Activated T-cell treated with anti-CD3 and anti-CD28 coated beads for 24 hours (primary cell): ENCODE measurements around the gene LTBP4.
"Not testable (repeated sequence)": the region's sequence is repeated elsewhere in the genome, so short reads cannot be mapped to it uniquely, and the experiment has no call there.

Source experiments
- DNase-seq: peaks from one replicate; pipeline ENCODE4 v3.0.0-alpha.2; 2020; ENCODE audit warnings: low read depth

LTBP4 gene

GRCh38 chr19:40575326-40575725 is 25.8 kb upstream of the LTBP4 start:
- DNase-seq, result no peak

GRCh38 chr19:40576151-40576584 is 25.0 kb upstream of the LTBP4 start:
- DNase-seq, result no peak

- peak; percentile 94 for DNase-seq
Observed at GRCh38 chr19:40576585-40577451, 24.4 kb upstream of the LTBP4 start, which contains the start of gene SHKBP1. Gene SHKBP1, plus strand, starts transcription at chr19:40576873. Its CDS starts 27 bp downstream, at chr19:40576900.

- DNase-seq, result no peak
Observed at GRCh38 chr19:40578442-40578908, 22.7 kb upstream of the LTBP4 start.

GRCh38 chr19:40580619-40581018 is 20.6 kb upstream of the LTBP4 start:
- no peak for DNase-seq

- DNase-seq, result no peak
Observed at GRCh38 chr19:40581531-40581930, 19.6 kb upstream of the LTBP4 start.

- no peak for DNase-seq
Observed at GRCh38 chr19:40582467-40582866, 18.7 kb upstream of the LTBP4 start.

GRCh38 chr19:40583283-40583682 is 17.9 kb upstream of the LTBP4 start:
- no peak for DNase-seq

GRCh38 chr19:40584007-40584406 is 17.2 kb upstream of the LTBP4 start:
- DNase-seq, result no peak

- DNase-seq, result no peak
Observed at GRCh38 chr19:40585241-40585981, 15.8 kb upstream of the LTBP4 start.

GRCh38 chr19:40585982-40586422 is 15.2 kb upstream of the LTBP4 start:
- no peak for DNase-seq

- DNase-seq, result no peak
Observed at GRCh38 chr19:40586611-40587010, 14.6 kb upstream of the LTBP4 start.

GRCh38 chr19:40588110-40588854 is 12.9 kb upstream of the LTBP4 start:
- no peak for DNase-seq

- DNase-seq, result no peak
Observed at GRCh38 chr19:40588926-40589569, 12.1 kb upstream of the LTBP4 start.

- no peak for DNase-seq
Observed at GRCh38 chr19:40589591-40590429, 11.4 kb upstream of the LTBP4 start.

GRCh38 chr19:40590464-40591265 is 10.5 kb upstream of the LTBP4 start:
- no peak for DNase-seq

GRCh38 chr19:40591724-40592123 is 9.4 kb upstream of the LTBP4 start:
- DNase-seq, result not testable (repeated sequence)

- DNase-seq, result no peak
Observed at GRCh38 chr19:40592170-40592569, 9.0 kb upstream of the LTBP4 start.

- no peak for DNase-seq
Observed at GRCh38 chr19:40594255-40594654, 6.9 kb upstream of the LTBP4 start.

- DNase-seq, result no peak
Observed at GRCh38 chr19:40594657-40595091, 6.5 kb upstream of the LTBP4 start.
